Skeletal muscle tissue (tissue), 4 donors: ENCODE data around the gene BRI3BP. TPM values are rescaled to one million over a fixed set of nuclear protein-coding genes. Genes with fewer than 3 reads are reported as not detected.

Source experiments
- H3K27ac ChIP-seq: one replicate; pipeline ENCODE4 v1.7.0; 2013; ENCODE audit warnings: mild to moderate bottlenecking, low read depth, low read length, inconsistent platforms
- H3K27me3 ChIP-seq, 3 donors: one replicate each; pipeline ENCODE4 v1.7.0; 2013; ENCODE audit warnings: low read length in 3 of 3; ENCODE audit not compliant: control insufficient read depth in 3 of 3, insufficient read depth in 3 of 3
- H3K36me3 ChIP-seq, 3 donors: one replicate each; pipeline ENCODE4 v1.7.0; 2013; ENCODE audit warnings: low read length in 3 of 3; ENCODE audit not compliant: control insufficient read depth in 3 of 3, insufficient read depth in 3 of 3
- H3K4me1 ChIP-seq, 3 donors: one replicate each; pipeline ENCODE4 v1.7.0; 2013; ENCODE audit warnings: low read length in 3 of 3, mild to moderate bottlenecking in 3 of 3; ENCODE audit not compliant: control insufficient read depth in 3 of 3, insufficient read depth in 3 of 3
- H3K4me3 ChIP-seq, 3 donors: one replicate each; pipeline ENCODE4 v1.7.0; 2013; ENCODE audit warnings: low read length in 3 of 3
- H3K9ac ChIP-seq, 3 donors: one replicate each; pipeline ENCODE4 v1.7.0; 2013; ENCODE audit warnings: low read length in 3 of 3, mild to moderate bottlenecking in 3 of 3, moderate library complexity in 2 of 3, low read depth in 1 of 3
- H3K9me3 ChIP-seq, 3 donors: one replicate each; pipeline ENCODE4 v1.7.0; 2013; ENCODE audit warnings: low read length in 3 of 3; ENCODE audit not compliant: control insufficient read depth in 3 of 3
- total RNA-seq: library from RNA; depleted of rRNA; stranded (reverse); fragments of >200 nt; gene quantifications from one replicate; pipeline ENCODE4 v1.2.3, GENCODE V29; 2014
- donor health status: Osteomylitis.

The BRI3BP gene
- total RNA-seq, 1 donor from 2014 or later, result 4.2 TPM

- Histone ChIP-seq H3K27ac (no peak overlapping the region), H3K4me1 (peaks cover 6 to 8% (median 7%) of the 10 kb centered on the region in 3 donors), H3K36me3 (no peaks in the 10 kb centered on the region), H3K4me3 (no peak overlapping the region), H3K9me3 (no peaks in the 10 kb centered on the region), H3K27me3 (no peaks in the 10 kb centered on the region), H3K9ac (no peak overlapping the region)
Measured at GRCh38 chr12:124998705-124999104, 5.3 kb downstream of the BRI3BP start.

GRCh38 chr12:125001636-125002035 lies 8.2 kb downstream of the BRI3BP start:
- no peaks in the 10 kb centered on the region for H3K9me3 ChIP-seq
- H3K9ac ChIP-seq, result no peak overlapping the region
- no peaks in the 10 kb centered on the region for H3K27me3 ChIP-seq

GRCh38 chr12:125003021-125003420 lies 9.6 kb downstream of the BRI3BP start:
- Histone ChIP-seq H3K27me3 (no peaks in the 10 kb centered on the region), H3K27ac (no peak overlapping the region), H3K4me1 (no peaks in the 10 kb centered on the region), H3K4me3 (no peak overlapping the region), H3K36me3 (no peaks in the 10 kb centered on the region), H3K9me3 (no peaks in the 10 kb centered on the region), H3K9ac (no peak overlapping the region)

More at GRCh38 chr12:125001636-125002035, 8.2 kb downstream of the BRI3BP start:
- Histone ChIP-seq H3K27ac (no peak overlapping the region), H3K36me3 (no peaks in the 10 kb centered on the region), H3K4me1 (no peaks in the 10 kb centered on the region), H3K4me3 (no peak overlapping the region)

- Histone ChIP-seq H3K4me3 (no peak overlapping the region), H3K36me3 (no peaks in the 10 kb centered on the region), H3K9me3 (no peaks in the 10 kb centered on the region), H3K27me3 (no peaks in the 10 kb centered on the region), H3K27ac (no peak overlapping the region), H3K4me1 (no peaks in the 10 kb centered on the region), H3K9ac (no peak overlapping the region)
Measured at GRCh38 chr12:125004621-125005020, 11.2 kb downstream of the BRI3BP start.

- H3K9me3 ChIP-seq, result no peaks in the 10 kb centered on the region
- H3K9ac ChIP-seq, result no peak overlapping the region
- no peaks in the 10 kb centered on the region for H3K27me3 ChIP-seq
- H3K4me1 ChIP-seq, result no peaks in the 10 kb centered on the region
- no peak overlapping the region for H3K4me3 ChIP-seq
- H3K27ac ChIP-seq, result no peak overlapping the region
- H3K36me3 ChIP-seq, result no peaks in the 10 kb centered on the region
Measured at GRCh38 chr12:125005652-125006051, 12.2 kb downstream of the BRI3BP start.

GRCh38 chr12:125006365-125006764 lies 12.9 kb downstream of the BRI3BP start:
- Histone ChIP-seq H3K27me3 (no peaks in the 10 kb centered on the region), H3K9me3 (no peaks in the 10 kb centered on the region), H3K36me3 (no peaks in the 10 kb centered on the region), H3K4me1 (no peaks in the 10 kb centered on the region), H3K27ac (no peak overlapping the region), H3K4me3 (no peak overlapping the region), H3K9ac (no peak overlapping the region)

- no peak overlapping the region for H3K9ac ChIP-seq
- no peak overlapping the region for H3K4me3 ChIP-seq
- no peaks in the 10 kb centered on the region for H3K9me3 ChIP-seq
- no peaks in the 10 kb centered on the region for H3K27me3 ChIP-seq
- no peaks in the 10 kb centered on the region for H3K4me1 ChIP-seq
- H3K27ac ChIP-seq, result no peak overlapping the region
- H3K36me3 ChIP-seq, result peaks cover 6 to 17% (median 10%) of the 10 kb centered on the region in 3 donors
Measured at GRCh38 chr12:125013816-125014442, 20.5 kb downstream of the BRI3BP start.

- Histone ChIP-seq H3K27ac (no peak overlapping the region), H3K27me3 (no peaks in the 10 kb centered on the region), H3K9ac (no peak overlapping the region), H3K9me3 (no peaks in the 10 kb centered on the region), H3K4me1 (no peaks in the 10 kb centered on the region), H3K4me3 (no peak overlapping the region), H3K36me3 (peaks cover 6 to 17% (median 10%) of the 10 kb centered on the region in 3 donors)
Measured at GRCh38 chr12:125014526-125014925, 21.1 kb downstream of the BRI3BP start.

- no peak overlapping the region for H3K27ac ChIP-seq
- H3K4me1 ChIP-seq, result no peaks in the 10 kb centered on the region
- no peak overlapping the region for H3K4me3 ChIP-seq
- no peaks in the 10 kb centered on the region for H3K27me3 ChIP-seq
- no peak overlapping the region for H3K9ac ChIP-seq
- no peaks in the 10 kb centered on the region for H3K9me3 ChIP-seq
- H3K36me3 ChIP-seq, result peaks cover 6 to 17% (median 10%) of the 10 kb centered on the region in 3 donors
Measured at GRCh38 chr12:125015680-125016310, 22.4 kb downstream of the BRI3BP start.

- Histone ChIP-seq H3K27ac (no peak overlapping the region), H3K9ac (no peak overlapping the region), H3K9me3 (no peaks in the 10 kb centered on the region), H3K4me1 (no peaks in the 10 kb centered on the region), H3K36me3 (peaks cover 6 to 17% (median 10%) of the 10 kb centered on the region in 3 donors), H3K27me3 (no peaks in the 10 kb centered on the region), H3K4me3 (no peak overlapping the region)
Measured at GRCh38 chr12:125017801-125018200, 24.4 kb downstream of the BRI3BP start.
